ENCODE measurements around the gene UNC50.

GRCh38 chr2:98569915-98570314 is 38.5 kb upstream of the UNC50 start:
- TF ChIP-seq CTCF (IDR thresholded peaks at IDR 0.05), result no peak
- no peak for TF ChIP-seq POLR2A (IDR thresholded peaks at IDR 0.05)
